Mesendoderm (in vitro differentiated cells): ENCODE results near the gene ALPP.

Source experiments
- DNase-seq: peaks from one replicate; pipeline ENCODE4 v3.0.0; 2013
- H2AK5ac ChIP-seq: 2 replicates; pipeline ENCODE4 v1.6.1; 2013; ENCODE audit warnings: low read length, inconsistent platforms
- H2BK120ac ChIP-seq: 2 replicates; pipeline ENCODE4 v1.6.1; 2013; ENCODE audit warnings: low read depth, mild to moderate bottlenecking, low read length, moderate library complexity, mixed read lengths
- H2BK15ac ChIP-seq: replicated peaks from 2 replicates; pipeline ENCODE4 v1.6.1; 2013; ENCODE audit warnings: low read depth, mild to moderate bottlenecking, moderate library complexity
- H2BK5ac ChIP-seq: 2 replicates; pipeline ENCODE4 v1.6.1; 2013; ENCODE audit warnings: low read length, inconsistent platforms
- H3K18ac ChIP-seq: 2 replicates; pipeline ENCODE4 v1.6.1; 2013; ENCODE audit warnings: mild to moderate bottlenecking, low read length, mixed read lengths
- H3K23ac ChIP-seq: one replicate; pipeline ENCODE4 v1.6.1; 2013; ENCODE audit warnings: low read length
- H3K27ac ChIP-seq: 2 replicates; pipeline ENCODE4 v1.5.1; 2013; ENCODE audit warnings: low read depth, mild to moderate bottlenecking, inconsistent platforms, low read length, moderate library complexity
- H3K27me3 ChIP-seq: 2 replicates; pipeline ENCODE4 v1.6.1; 2013; ENCODE audit warnings: low read length, control low read depth, mild to moderate bottlenecking, inconsistent platforms; ENCODE audit not compliant: insufficient read depth, poor library complexity
- H3K36me3 ChIP-seq: 2 replicates; pipeline ENCODE4 v1.6.1; 2013; ENCODE audit warnings: low read length, inconsistent platforms; ENCODE audit not compliant: control insufficient read depth, insufficient read depth
- H3K4ac ChIP-seq: one replicate; pipeline ENCODE4 v1.6.1; 2013; ENCODE audit warnings: low read depth, mild to moderate bottlenecking, low read length, moderate library complexity
- H3K4me1 ChIP-seq: 2 replicates; pipeline ENCODE4 v1.6.1; 2013; ENCODE audit warnings: low read depth, low read length, inconsistent platforms; ENCODE audit not compliant: control insufficient read depth
- H3K4me2 ChIP-seq: 2 replicates; pipeline ENCODE4 v1.6.1; 2013; ENCODE audit warnings: low read length
- H3K4me3 ChIP-seq: 2 replicates; pipeline ENCODE4 v1.5.1; 2013; ENCODE audit warnings: mild to moderate bottlenecking, low read length
- H3K56ac ChIP-seq: one replicate; pipeline ENCODE4 v1.6.1; 2013; ENCODE audit warnings: low read length
- H3K79me1 ChIP-seq: 2 replicates; pipeline ENCODE4 v1.6.1; 2013; ENCODE audit warnings: low read length, inconsistent platforms
- H3K79me2 ChIP-seq: 2 replicates; pipeline ENCODE4 v1.6.1; 2013; ENCODE audit warnings: mild to moderate bottlenecking, low read length; ENCODE audit not compliant: control insufficient read depth, insufficient read depth
- H3K9ac ChIP-seq: 2 replicates; pipeline ENCODE4 v1.6.1; 2013; ENCODE audit warnings: low read length, inconsistent platforms
- H4K5ac ChIP-seq: one replicate; pipeline ENCODE4 v1.6.1; 2013; ENCODE audit warnings: low read length
- H4K8ac ChIP-seq: one replicate; pipeline ENCODE4 v1.6.1; 2013; ENCODE audit warnings: low read depth, mild to moderate bottlenecking, control low read depth, low read length, moderate library complexity
- WGBS: extraction: QIAGEN DNeasy Blood & Tissue Kit; methylation state at CpG from one replicate; pipeline ENCODE4 v1.1.7; 2013; ENCODE audit warnings: low lambda C conversion rate, missing lambda C conversion rate; ENCODE audit not compliant: insufficient coverage; ENCODE audit errors: extremely low coverage; 5-methylcytosine and 5-hydroxymethylcytosine counted together

The ALPP gene

DNA sequence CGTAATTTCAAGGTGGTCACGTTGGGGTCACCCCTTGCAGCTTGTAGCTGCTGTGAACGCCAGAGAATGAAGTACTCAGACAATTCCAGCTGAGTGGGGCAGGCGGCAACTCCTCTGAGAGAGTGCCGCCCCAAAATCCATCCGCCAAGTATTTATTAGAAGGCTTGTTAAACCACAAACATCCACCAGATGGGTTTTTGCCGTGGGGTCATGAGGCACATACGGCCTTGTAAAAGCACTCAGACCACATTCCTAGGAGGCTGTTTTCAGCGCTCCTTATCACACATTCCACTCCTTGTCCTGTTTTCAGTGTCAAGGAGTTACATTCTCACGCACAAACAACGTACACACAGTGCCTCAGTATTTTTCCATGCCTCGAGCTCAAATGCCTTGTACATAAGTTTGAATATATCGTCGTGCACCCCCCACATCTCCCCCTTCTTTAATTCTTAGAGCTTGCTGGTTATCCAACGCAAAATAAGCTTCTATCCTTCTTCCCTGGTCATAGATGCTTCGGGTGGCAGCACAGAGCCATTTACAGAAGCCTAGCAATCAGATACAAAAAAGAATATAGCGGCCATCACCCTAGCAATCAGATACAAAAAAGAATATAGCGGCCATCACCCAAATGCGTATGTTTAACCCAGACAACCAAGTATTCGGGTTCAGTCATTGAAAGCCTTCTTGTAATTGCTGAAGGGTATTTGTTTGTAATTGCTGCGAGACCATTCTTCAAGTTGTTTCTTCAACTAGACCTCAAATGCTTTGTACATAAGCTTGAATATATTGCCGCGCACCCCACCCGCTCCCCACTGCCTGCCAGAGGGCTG is 7.3 kb downstream of the ALPP start:
- no peak overlapping the region for H4K5ac ChIP-seq
- H3K23ac ChIP-seq: no peak overlapping the region
- H2BK120ac ChIP-seq: no peak overlapping the region
- no peak overlapping the region for H2BK5ac ChIP-seq
- no peak overlapping the region for H3K56ac ChIP-seq
- no peaks in the 10 kb centered on the region for H3K79me2 ChIP-seq
- H4K8ac ChIP-seq: no peak overlapping the region
- no CpG with 5 or more reads among the region's 24 CpGs for WGBS
- no peak overlapping the region for H3K18ac ChIP-seq
- no peaks in the 10 kb centered on the region for H3K36me3 ChIP-seq
- H3K79me1 ChIP-seq: no peaks in the 10 kb centered on the region
- H3K4me2 ChIP-seq: peak overlapping the region; percentile 2
- H3K4me3 ChIP-seq: no peak overlapping the region
- H3K27me3 ChIP-seq: peaks cover 46% of the 10 kb centered on the region
- peak; percentile 83 for DNase-seq
- H2AK5ac ChIP-seq: no peak overlapping the region
- no peak overlapping the region for H3K27ac ChIP-seq
- no peaks in the 10 kb centered on the region for H3K4me1 ChIP-seq
- H3K4ac ChIP-seq: no peak overlapping the region
- H2BK15ac ChIP-seq: no peak overlapping the region
- no peak overlapping the region for H3K9ac ChIP-seq

DNA sequence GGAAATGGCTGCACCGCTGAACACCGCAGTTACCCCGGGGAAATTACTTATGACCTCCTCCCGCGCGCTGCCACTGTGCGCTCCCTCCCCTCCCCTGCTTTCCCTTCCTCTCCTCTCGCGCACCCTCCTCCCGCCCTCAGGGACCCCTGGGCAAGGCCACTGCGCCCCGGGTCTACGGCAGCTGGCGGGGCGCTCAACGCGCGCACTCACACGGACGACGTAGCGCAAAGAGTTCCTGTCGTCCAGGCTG is 7.9 kb downstream of the ALPP start:
- Histone ChIP-seq H3K4me1 (no peaks in the 10 kb centered on the region), H3K9ac (no peak overlapping the region), H3K27me3 (peaks cover 46% of the 10 kb centered on the region), H2AK5ac (no peak overlapping the region), H3K56ac (no peak overlapping the region), H3K79me2 (no peaks in the 10 kb centered on the region), H3K36me3 (no peaks in the 10 kb centered on the region), H4K8ac (no peak overlapping the region), H3K23ac (no peak overlapping the region), H2BK120ac (no peak overlapping the region), H3K18ac (no peak overlapping the region), H3K4ac (no peak overlapping the region), H3K4me3 (no peak overlapping the region), H3K4me2 (peak overlapping the region; percentile 2), H2BK15ac (no peak overlapping the region), H4K5ac (no peak overlapping the region), H3K79me1 (no peaks in the 10 kb centered on the region), H3K27ac (no peak overlapping the region), H2BK5ac (no peak overlapping the region)
- no CpG with 5 or more reads among the region's 23 CpGs for WGBS
- no peak for DNase-seq

DNA sequence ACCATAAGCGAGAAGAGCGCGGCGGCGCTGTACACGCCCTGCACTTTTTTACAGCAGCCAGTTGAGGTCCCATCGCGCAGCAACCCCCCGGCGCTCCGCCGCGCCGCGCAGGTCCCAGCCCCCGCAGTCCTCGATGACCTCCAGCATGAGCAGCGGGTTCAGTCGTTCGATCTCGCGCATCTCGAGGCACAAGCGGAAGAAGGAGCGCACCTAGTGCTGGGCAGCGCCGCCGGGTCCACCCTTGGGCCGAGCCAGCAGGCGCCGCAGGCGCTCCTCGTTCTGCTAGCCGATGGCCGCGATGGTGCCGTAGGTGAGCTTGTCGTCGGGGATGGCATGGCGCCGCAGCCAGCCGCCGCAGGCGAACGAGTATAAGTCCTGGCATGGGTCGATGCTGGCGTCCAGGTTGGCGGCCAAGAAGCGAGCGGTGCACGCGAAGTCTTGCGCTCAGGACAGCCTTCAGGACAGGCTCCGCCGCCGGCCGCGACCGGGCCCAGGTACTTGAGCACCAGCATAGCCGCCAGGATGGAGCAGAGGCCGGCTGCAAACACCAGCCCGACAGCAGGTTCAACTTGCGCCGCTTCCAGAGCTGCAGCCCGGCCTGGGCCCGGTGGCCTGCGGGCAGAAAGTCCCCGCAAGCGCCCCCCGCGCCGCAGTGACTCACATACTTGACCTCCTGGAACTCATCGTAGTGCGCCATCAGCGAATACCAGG is 8.3 kb downstream of the ALPP start:
- Histone ChIP-seq H3K36me3 (no peaks in the 10 kb centered on the region), H3K4me3 (no peak overlapping the region), H4K5ac (no peak overlapping the region), H3K4me1 (no peaks in the 10 kb centered on the region), H4K8ac (no peak overlapping the region), H2BK5ac (no peak overlapping the region), H2BK120ac (no peak overlapping the region), H3K9ac (no peak overlapping the region), H3K27me3 (peaks cover 46% of the 10 kb centered on the region), H3K4me2 (peak overlapping the region; percentile 2), H3K56ac (peak overlapping the region; percentile 25), H3K4ac (no peak overlapping the region), H2BK15ac (no peak overlapping the region), H3K79me2 (no peaks in the 10 kb centered on the region), H3K79me1 (no peaks in the 10 kb centered on the region), H3K23ac (peak overlapping the region; percentile 57), H2AK5ac (no peak overlapping the region), H3K27ac (no peak overlapping the region), H3K18ac (no peak overlapping the region)
- DNase-seq: peak; percentile 77
- no CpG with 5 or more reads among the region's 75 CpGs for WGBS

DNA sequence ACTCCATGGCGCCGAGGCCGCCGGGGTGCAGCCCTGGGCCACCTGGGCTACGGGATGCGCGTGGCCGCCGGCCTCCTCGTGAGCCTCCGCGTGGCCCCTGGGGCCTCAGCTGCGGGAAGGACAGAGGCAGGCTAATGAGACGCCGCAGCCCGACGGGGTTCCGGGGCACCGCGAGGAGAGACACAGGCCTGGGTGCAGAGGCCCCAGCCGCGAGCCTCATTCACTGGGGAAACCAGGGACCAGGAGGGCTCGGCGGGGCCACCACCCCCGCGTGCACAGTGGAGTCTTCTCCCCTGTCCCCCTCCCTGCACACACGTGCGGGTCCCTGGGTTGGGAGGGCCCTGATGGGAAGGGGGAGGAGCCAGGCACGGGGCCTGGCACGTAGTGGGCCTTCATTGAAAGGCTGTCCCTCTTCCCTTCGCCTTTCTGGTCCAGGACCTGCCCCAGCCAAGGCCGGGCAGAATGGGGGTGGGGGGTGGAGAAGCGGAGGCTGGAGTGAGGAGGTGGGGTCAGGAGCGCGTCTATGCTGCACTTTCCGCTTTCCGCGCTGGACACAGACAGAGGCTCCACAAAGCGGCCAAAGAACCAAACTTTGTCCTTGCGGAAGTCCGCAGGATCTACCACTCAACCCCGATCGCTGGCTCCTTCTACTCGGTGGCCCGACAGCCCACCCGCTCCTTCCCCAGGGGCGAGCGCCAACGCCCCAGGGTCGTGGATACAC is 9.1 kb downstream of the ALPP start:
- Histone ChIP-seq H3K18ac (no peak overlapping the region), H2BK120ac (no peak overlapping the region), H2BK15ac (no peak overlapping the region), H4K8ac (no peak overlapping the region), H3K27me3 (peaks cover 46% of the 10 kb centered on the region), H4K5ac (no peak overlapping the region), H3K4me1 (no peaks in the 10 kb centered on the region), H3K4me3 (no peak overlapping the region), H2BK5ac (no peak overlapping the region), H3K79me1 (no peaks in the 10 kb centered on the region), H3K4me2 (peak overlapping the region; percentile 36), H2AK5ac (no peak overlapping the region), H3K56ac (no peak overlapping the region), H3K23ac (no peak overlapping the region), H3K36me3 (no peaks in the 10 kb centered on the region), H3K4ac (no peak overlapping the region), H3K27ac (no peak overlapping the region), H3K9ac (no peak overlapping the region), H3K79me2 (no peaks in the 10 kb centered on the region)
- peak; percentile 51 for DNase-seq
- WGBS: no CpG with 5 or more reads among the region's 50 CpGs

DNA sequence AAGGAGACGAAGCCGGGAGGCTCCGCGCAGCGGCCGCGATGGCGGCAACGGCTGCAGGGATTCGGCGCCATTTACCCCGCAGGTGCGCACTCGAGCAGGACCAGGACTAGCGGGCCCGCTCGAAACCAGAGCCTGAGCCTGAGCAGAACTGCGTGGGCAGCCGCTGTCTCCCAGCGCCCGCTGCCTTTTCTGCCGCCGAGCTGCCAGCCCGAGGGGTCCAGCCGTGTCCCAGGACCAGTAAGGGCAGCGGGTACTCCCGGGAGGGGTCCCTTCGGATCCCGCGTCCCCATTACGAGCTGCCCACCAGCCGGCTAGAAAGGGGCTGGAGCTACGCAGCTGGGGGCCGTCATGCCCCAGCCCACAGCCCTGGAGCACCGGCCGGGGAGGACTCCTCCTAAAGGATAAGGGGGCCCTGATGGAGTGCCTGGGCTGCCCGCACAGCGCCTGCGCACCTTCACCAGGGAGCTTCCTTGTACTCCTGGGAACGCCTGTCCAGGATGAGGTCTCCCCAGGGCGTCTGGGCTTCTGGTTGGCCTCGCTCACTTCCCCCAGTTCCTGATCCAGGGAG is 9.9 kb downstream of the ALPP start:
- Histone ChIP-seq H3K27ac (no peak overlapping the region), H3K4me1 (no peaks in the 10 kb centered on the region), H2BK15ac (no peak overlapping the region), H3K23ac (no peak overlapping the region), H2BK5ac (no peak overlapping the region), H3K56ac (no peak overlapping the region), H3K27me3 (peaks cover 46% of the 10 kb centered on the region), H3K79me1 (no peaks in the 10 kb centered on the region), H3K4me3 (no peak overlapping the region), H3K4ac (no peak overlapping the region), H3K18ac (no peak overlapping the region), H4K8ac (no peak overlapping the region), H3K9ac (no peak overlapping the region), H4K5ac (no peak overlapping the region), H3K79me2 (no peaks in the 10 kb centered on the region), H3K4me2 (peak overlapping the region; percentile 48), H2AK5ac (no peak overlapping the region), H2BK120ac (no peak overlapping the region), H3K36me3 (no peaks in the 10 kb centered on the region)
- DNase-seq: peak; percentile 42
- no CpG with 5 or more reads among the region's 42 CpGs for WGBS
